GM18502 (cell line): ENCODE data around the gene MROH8.

ENCODE experiments used
- ATAC-seq: cut with Tn5 transposase; IDR thresholded peaks from one replicate; pipeline ENCODE4 v1.9.1; 2021; ENCODE audit warnings: mild to moderate bottlenecking; ENCODE audit not compliant: unreplicated experiment, poor library complexity

Gene MROH8

GRCh38 chr20:37178839-37179682 is at the start of gene MROH8, which contains the start of gene RPN2:
Gene MROH8, minus strand, starts transcription at chr20:37179548.
Gene RPN2, plus strand, starts transcription at chr20:37179330. Its CDS starts 27 bp downstream, at chr20:37179357.
- ATAC-seq = peak; percentile 90

- ATAC-seq = no peak
Observed at GRCh38 chr20:37228656-37229055, 49.3 kb upstream of the MROH8 start.

- ATAC-seq = no peak
Observed at GRCh38 chr20:37228082-37228481, 48.7 kb upstream of the MROH8 start.

GRCh38 chr20:37226889-37227288 is 47.5 kb upstream of the MROH8 start:
- no peak for ATAC-seq

GRCh38 chr20:37225146-37225545 is 45.8 kb upstream of the MROH8 start:
- no peak for ATAC-seq

GRCh38 chr20:37223053-37223452 is 43.7 kb upstream of the MROH8 start:
- no peak for ATAC-seq

- no peak for ATAC-seq
Observed at GRCh38 chr20:37222086-37222485, 42.7 kb upstream of the MROH8 start.

GRCh38 chr20:37220731-37221130 is 41.4 kb upstream of the MROH8 start:
- ATAC-seq = no peak

- ATAC-seq = no peak
Observed at GRCh38 chr20:37219751-37220668, 40.7 kb upstream of the MROH8 start.

- no peak for ATAC-seq
Observed at GRCh38 chr20:37218976-37219375, 39.6 kb upstream of the MROH8 start.

GRCh38 chr20:37218441-37218840 is 39.1 kb upstream of the MROH8 start:
- ATAC-seq = no peak

GRCh38 chr20:37209661-37210314 is 30.4 kb upstream of the MROH8 start:
- ATAC-seq = no peak

- ATAC-seq = no peak
Observed at GRCh38 chr20:37209193-37209592, 29.8 kb upstream of the MROH8 start.

GRCh38 chr20:37207171-37207570 is 27.8 kb upstream of the MROH8 start:
- ATAC-seq = no peak

- no peak for ATAC-seq
Observed at GRCh38 chr20:37205794-37206193, 26.4 kb upstream of the MROH8 start.

- ATAC-seq = no peak
Observed at GRCh38 chr20:37205130-37205529, 25.8 kb upstream of the MROH8 start.

- no peak for ATAC-seq
Observed at GRCh38 chr20:37204056-37204455, 24.7 kb upstream of the MROH8 start.

GRCh38 chr20:37202267-37202943 is 23.1 kb upstream of the MROH8 start:
- no peak for ATAC-seq

- no peak for ATAC-seq
Observed at GRCh38 chr20:37201827-37202162, 22.4 kb upstream of the MROH8 start.
